Mononuclear cell (primary cell): ENCODE data around the gene GALNT16. TPM values are rescaled to one million over a fixed set of nuclear protein-coding genes. Genes with fewer than 3 reads are reported as not detected.

Experiments used
- H3K27me3 ChIP-seq: 2 replicates; pipeline ENCODE4 v1.6.0; 2011; ENCODE audit warnings: low read length, control low read depth; ENCODE audit not compliant: insufficient read depth
- H3K4me1 ChIP-seq: 2 replicates; pipeline ENCODE4 v1.5.1; 2011; ENCODE audit warnings: mild to moderate bottlenecking, low read length, control low read depth; ENCODE audit not compliant: insufficient read depth
- H3K4me3 ChIP-seq: 2 replicates; pipeline ENCODE4 v1.5.1; 2011; ENCODE audit warnings: mild to moderate bottlenecking, low read length, moderate library complexity
- H3K9me3 ChIP-seq: 2 replicates; pipeline ENCODE4 v1.5.1; 2011; ENCODE audit warnings: low read depth, mild to moderate bottlenecking, control low read depth, low read length
- total RNA-seq: library from RNA; depleted of rRNA; stranded (reverse); fragments of >200 nt; gene quantifications from one replicate; pipeline ENCODE4 v1.2.3, GENCODE V29; 2012

The GALNT16 gene
- total RNA-seq, 1 donor = not detected

GRCh38 chr14:69242311-69243224, 17.4 kb upstream of the GALNT16 start:
- H3K4me1 ChIP-seq = no peaks in the 10 kb centered on the region
- H3K27me3 ChIP-seq = no peaks in the 10 kb centered on the region
- no peaks in the 10 kb centered on the region for H3K9me3 ChIP-seq
- no peak overlapping the region for H3K4me3 ChIP-seq

- Histone ChIP-seq H3K4me1 (no peaks in the 10 kb centered on the region), H3K4me3 (no peak overlapping the region), H3K9me3 (no peaks in the 10 kb centered on the region), H3K27me3 (no peaks in the 10 kb centered on the region)
These were observed 15.0 kb upstream of the GALNT16 start for GRCh38 chr14:69244946-69245345.

- H3K4me3 ChIP-seq = no peak overlapping the region
- H3K27me3 ChIP-seq = no peaks in the 10 kb centered on the region
- no peaks in the 10 kb centered on the region for H3K4me1 ChIP-seq
- H3K9me3 ChIP-seq = no peaks in the 10 kb centered on the region
These were observed 13.6 kb upstream of the GALNT16 start for GRCh38 chr14:69246331-69246730.

- Histone ChIP-seq H3K4me3 (no peak overlapping the region), H3K27me3 (no peaks in the 10 kb centered on the region), H3K4me1 (no peaks in the 10 kb centered on the region), H3K9me3 (no peaks in the 10 kb centered on the region)
These were observed 12.1 kb upstream of the GALNT16 start for GRCh38 chr14:69247676-69248440.

- H3K4me1 ChIP-seq = no peaks in the 10 kb centered on the region
- H3K4me3 ChIP-seq = no peak overlapping the region
- H3K27me3 ChIP-seq = no peaks in the 10 kb centered on the region
- no peaks in the 10 kb centered on the region for H3K9me3 ChIP-seq
These were observed 10.4 kb upstream of the GALNT16 start for GRCh38 chr14:69249603-69250002.

- Histone ChIP-seq H3K9me3 (no peaks in the 10 kb centered on the region), H3K4me1 (no peaks in the 10 kb centered on the region), H3K27me3 (peaks cover 5% of the 10 kb centered on the region), H3K4me3 (no peak overlapping the region)
These were observed 7.1 kb upstream of the GALNT16 start for GRCh38 chr14:69252851-69253250.

GRCh38 chr14:69259168-69259526, 811 bp upstream of the GALNT16 start:
- Histone ChIP-seq H3K27me3 (peaks cover 55% of the 10 kb centered on the region), H3K4me1 (peaks cover 8% of the 10 kb centered on the region), H3K4me3 (no peak overlapping the region), H3K9me3 (no peaks in the 10 kb centered on the region)

- Histone ChIP-seq H3K9me3 (no peaks in the 10 kb centered on the region), H3K4me1 (peaks cover 8% of the 10 kb centered on the region), H3K27me3 (peaks cover 58% of the 10 kb centered on the region), H3K4me3 (no peak overlapping the region)
These were observed 367 bp downstream of the GALNT16 start for GRCh38 chr14:69260190-69260860.

- Histone ChIP-seq H3K9me3 (no peaks in the 10 kb centered on the region), H3K4me1 (peaks cover 8% of the 10 kb centered on the region), H3K27me3 (peaks cover 57% of the 10 kb centered on the region), H3K4me3 (no peak overlapping the region)
These were observed 1.1 kb downstream of the GALNT16 start for GRCh38 chr14:69260861-69261564.

- no peaks in the 10 kb centered on the region for H3K9me3 ChIP-seq
- no peak overlapping the region for H3K4me3 ChIP-seq
- peaks cover 55% of the 10 kb centered on the region for H3K27me3 ChIP-seq
- peaks cover 8% of the 10 kb centered on the region for H3K4me1 ChIP-seq
These were observed 1.9 kb downstream of the GALNT16 start for GRCh38 chr14:69261761-69262331.

GRCh38 chr14:69262516-69262915, 2.6 kb downstream of the GALNT16 start:
- Histone ChIP-seq H3K4me1 (peaks cover 8% of the 10 kb centered on the region), H3K4me3 (no peak overlapping the region), H3K9me3 (no peaks in the 10 kb centered on the region), H3K27me3 (peaks cover 55% of the 10 kb centered on the region)

- Histone ChIP-seq H3K27me3 (peaks cover 48% of the 10 kb centered on the region), H3K4me3 (no peak overlapping the region), H3K9me3 (no peaks in the 10 kb centered on the region), H3K4me1 (peaks cover 8% of the 10 kb centered on the region)
These were observed 3.4 kb downstream of the GALNT16 start for GRCh38 chr14:69263364-69263763.

GRCh38 chr14:69263771-69264170, 3.8 kb downstream of the GALNT16 start:
- Histone ChIP-seq H3K27me3 (peaks cover 43% of the 10 kb centered on the region), H3K4me3 (no peak overlapping the region), H3K4me1 (peaks cover 8% of the 10 kb centered on the region), H3K9me3 (no peaks in the 10 kb centered on the region)

- Histone ChIP-seq H3K4me3 (no peak overlapping the region), H3K4me1 (no peaks in the 10 kb centered on the region), H3K9me3 (no peaks in the 10 kb centered on the region), H3K27me3 (peaks cover 23% of the 10 kb centered on the region)
These were observed 6.8 kb downstream of the GALNT16 start for GRCh38 chr14:69266572-69267345.
